Measurements from ENCODE around the gene EAF2.
"Not testable (repeated sequence)": the region's sequence is repeated elsewhere in the genome, so short reads cannot be mapped to it uniquely, and the experiment has no call there.

EAF2 gene

DNA sequence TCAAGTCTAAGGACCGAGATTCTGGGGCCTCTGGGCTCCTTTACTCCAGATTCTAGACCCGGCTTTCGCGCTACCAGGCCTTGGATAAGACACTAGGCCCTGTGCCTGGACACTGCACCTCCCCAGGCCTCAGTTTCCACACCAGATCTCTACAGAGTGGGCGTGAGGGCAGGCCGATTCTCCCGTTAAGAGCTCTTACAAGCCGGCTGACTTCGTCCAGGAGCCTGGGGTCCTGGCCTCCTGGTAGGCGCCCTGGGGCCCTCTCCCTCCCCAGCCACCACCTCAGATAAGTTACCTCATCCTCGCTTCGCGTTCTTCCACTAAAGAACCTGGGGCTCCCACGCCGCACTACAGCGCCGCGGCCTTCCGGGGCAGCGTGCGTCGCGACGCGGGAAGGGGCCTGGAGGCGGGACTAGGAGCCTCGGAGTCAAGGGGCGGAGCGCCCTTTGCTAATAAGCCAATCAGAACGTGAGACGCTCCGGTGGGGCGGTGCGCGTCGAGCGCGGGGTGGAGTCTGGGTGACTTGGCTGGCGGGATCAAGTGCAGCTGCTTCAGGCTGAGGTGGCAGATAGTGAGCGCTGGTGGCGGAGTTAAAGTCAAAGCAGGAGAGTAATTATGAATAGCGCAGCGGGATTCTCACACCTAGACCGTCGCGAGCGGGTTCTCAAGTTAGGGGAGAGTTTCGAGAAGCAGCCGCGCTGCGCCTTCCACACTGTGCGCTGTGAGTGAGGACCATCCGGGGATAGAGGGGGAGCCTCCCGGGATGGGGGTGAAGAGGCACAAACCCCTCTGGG, at the start of gene EAF2, which contains the start of gene IQCB1:
Gene EAF2, plus strand, starts transcription at position 539 of the 794 bp plus-strand sequence. Its CDS starts 77 bp downstream, at position 616.
Gene IQCB1, minus strand, starts transcription at position 390 of the 794 bp plus-strand sequence. CDS start 6,100 bp downstream, outside the sequence.
- peak; percentile 87 for DNase-seq (ENCODE audit: low read depth)

DNA sequence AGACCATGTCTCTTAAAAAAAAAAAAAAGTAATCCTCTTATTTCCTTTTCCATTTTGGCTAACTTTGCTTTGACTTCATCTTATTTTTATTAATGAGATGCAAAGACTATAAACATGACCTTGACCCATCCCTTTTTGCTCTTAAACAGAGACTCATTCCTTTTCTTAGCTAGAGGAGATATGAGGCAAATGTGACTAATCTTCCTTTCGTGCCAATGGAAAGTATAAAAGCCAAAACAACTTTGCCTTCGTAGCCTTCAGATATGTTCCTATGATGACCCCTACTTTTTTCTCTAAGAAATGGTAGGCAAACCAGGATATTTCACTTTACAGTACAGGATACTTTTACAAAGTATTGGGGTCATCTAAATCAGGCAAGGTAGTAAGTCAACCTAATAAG, 48.5 kb upstream of the EAF2 start:
- DNase-seq (ENCODE audit: low read depth): no peak

DNA sequence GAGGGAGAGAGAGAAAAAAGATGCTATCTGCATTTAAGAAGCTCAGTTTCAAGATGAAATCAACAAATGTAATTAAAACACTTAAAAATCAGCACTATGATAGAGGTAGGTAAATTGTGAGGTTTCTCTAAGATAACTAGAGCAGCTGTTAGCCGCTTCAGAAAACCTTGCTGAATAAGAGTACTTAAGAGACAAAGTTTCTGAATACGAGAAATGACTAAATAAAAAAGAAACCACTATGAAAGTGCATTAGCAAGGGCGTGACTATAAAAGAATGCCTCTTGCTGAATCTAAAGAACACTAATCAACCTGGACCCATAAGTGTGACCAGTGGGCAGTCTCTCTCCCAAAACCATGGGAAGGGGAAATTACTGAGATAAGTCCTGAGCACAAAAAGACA, 41.9 kb upstream of the EAF2 start:
- no peak for DNase-seq (ENCODE audit: low read depth)

DNA sequence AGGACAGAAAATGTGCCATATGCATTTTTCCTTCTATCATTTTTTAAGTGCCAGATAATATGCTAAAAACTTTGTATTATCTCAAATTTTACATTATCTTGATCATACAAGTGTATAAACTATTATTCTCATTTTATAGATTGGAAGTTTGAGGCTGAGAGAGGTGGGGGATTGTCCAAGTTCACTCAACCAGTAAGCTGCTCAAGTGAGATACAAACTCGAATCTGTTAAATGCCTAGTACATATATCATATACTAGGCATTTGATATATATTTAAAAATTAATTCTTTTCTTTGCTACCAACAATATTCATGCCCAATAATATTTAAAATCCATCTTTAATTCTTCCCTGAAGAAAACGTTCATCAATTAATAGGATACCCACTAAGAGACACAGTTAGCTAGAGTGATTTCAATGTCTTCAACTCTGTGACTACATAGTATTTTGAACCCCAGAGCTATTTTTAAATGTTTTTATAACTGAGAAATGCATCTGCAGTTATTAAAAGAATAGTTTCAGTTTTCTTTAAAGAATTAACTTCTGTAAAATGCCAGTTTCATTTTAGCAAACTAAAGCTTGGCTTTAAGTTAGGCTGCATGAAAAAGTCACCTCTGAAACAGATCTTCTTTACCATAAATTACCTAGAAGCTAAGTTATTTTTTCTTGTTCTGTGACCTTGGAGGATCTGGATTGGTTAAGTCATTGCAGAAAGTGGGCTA, 40.6 kb upstream of the EAF2 start:
- no peak for DNase-seq (ENCODE audit: low read depth)

DNA sequence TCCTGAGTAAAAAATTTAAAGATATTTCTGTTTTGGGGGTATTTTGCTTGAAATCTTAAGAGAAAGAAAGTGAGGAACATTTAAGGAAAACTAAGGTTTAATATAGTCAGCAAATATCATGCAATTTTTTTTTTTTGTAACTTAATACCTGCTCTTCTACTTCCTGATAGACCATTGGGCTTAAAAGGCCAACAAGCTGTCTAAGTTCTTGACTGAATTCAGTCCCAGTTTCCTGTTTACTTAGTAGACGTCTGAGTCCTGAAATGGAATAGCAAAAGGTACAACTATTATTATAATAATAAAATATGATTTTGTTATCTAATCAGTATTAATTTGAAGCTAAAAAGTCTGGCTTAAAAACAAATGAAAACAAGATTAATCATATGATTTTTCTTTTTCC, 38.0 kb upstream of the EAF2 start:
- DNase-seq (ENCODE audit: low read depth): no peak

DNA sequence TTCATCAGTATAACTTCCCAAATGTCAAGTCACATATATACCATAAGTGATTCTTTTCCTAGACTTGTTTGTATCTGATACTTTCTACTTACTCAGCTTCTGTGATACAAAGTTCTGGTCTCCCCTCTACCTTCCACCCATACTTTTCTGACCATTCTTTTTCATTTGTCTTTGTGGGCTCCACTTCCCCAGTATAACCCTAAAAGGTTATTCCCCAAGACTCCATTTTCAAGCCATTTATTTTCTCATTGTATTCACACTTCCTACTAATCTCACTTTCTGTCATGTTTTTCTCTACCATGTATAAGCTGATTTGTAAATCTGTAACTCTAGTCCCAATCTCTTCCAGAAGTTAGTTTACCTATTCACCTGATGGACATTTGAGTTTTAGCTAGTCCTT, 34.1 kb upstream of the EAF2 start:
- DNase-seq (ENCODE audit: low read depth): no peak

DNA sequence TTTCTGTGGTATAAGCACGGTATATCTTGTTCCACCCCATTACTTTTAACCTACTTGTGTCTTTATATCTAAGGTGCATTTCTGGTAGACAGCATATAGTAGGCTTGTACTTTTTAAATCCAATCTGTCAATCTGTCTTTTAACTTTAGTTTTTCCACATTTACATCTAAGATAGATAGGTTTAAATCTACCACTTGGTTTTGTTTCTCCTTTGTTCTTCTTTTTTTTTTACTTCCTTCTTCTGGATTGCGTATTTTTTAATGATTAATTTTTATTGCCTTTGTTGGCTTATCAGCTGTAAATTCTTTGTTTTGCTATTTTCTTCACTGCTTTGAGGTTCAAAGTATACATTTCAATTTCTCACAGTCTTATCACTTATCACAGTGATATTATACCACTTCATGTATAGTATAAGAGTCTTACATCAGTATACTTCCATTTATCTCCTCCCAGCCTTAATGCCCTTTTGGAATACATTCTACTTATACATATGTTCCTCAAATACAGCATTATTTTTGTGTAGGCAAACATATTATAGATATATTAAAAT, 31.2 kb upstream of the EAF2 start:
- DNase-seq (ENCODE audit: low read depth): no peak

DNA sequence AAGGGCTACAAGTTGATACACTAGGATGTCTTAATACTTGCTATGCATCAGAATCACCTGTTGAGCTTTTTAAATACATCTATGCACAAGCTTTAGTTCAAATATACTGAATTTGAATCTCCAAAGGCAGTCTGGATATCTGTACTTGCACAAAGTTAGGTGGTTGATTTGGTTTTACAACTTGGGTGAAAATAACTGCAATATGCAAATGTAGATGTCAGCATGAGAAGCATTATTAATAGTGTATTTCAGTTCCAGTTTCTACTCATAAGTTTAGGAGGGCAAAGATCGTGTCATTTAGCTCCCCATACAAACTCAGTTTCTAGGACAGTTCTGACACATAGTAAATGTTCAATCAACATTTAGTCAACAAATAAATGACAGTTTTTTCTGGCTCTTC, 25.8 kb upstream of the EAF2 start:
- DNase-seq (ENCODE audit: low read depth): no peak

DNA sequence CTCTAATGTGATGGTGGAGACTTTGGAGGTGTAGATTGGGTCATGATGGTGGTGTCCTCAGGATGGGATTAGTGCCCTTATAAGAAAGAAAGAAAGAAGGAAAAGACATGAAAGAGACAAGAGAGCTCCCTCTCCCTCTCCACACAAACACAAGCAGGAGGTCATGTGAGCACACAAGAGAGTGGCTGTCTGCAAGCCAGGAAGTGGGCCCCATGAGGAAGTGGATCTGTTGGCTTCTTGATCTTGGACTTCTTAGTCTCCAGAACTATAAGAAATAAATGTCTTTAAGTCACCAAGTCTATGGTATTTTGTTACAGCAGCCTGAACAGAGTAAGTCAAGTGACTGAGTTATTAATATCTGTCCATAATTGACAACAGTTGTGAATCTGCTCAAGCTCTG, 17.3 kb upstream of the EAF2 start:
- no peak for DNase-seq (ENCODE audit: low read depth)

DNA sequence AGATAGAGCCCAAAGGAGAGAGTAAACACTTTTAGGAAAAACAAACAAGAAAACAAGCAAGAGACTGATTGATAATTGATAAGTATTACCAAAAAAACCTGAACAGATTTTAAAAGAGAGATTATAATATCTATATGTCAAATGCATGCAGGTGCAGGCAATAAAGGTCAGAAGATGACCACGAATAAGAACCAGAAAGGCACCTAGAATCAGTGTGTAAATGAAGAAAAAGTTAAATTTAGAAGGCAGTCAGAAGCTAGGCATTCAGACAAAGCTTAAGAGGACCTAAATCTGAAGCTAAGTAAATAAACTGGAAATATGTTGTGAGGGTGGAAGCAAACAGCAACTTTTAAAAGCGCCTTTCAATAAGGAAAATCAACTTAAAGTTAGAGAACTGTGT, 16.4 kb upstream of the EAF2 start:
- no peak for DNase-seq (ENCODE audit: low read depth)

DNA sequence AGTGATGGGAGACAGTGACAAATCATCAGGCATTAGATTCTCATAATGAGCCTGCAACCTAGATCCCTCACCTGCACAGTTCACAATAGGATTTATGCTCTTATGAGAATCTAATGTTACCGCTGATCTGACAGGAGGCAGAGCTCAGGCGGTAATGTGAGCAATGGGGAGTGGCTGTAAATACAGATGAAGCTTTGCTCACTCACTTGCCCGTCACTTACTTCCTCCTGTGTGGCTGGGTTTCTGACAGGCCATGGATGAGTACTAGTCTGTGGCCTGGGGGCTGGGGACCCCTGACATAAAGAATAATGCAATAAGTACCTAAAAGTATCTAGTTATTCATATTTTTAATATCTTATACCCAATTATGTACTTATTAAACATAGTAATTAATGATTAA, 15.8 kb upstream of the EAF2 start:
- no peak for DNase-seq (ENCODE audit: low read depth)

DNA sequence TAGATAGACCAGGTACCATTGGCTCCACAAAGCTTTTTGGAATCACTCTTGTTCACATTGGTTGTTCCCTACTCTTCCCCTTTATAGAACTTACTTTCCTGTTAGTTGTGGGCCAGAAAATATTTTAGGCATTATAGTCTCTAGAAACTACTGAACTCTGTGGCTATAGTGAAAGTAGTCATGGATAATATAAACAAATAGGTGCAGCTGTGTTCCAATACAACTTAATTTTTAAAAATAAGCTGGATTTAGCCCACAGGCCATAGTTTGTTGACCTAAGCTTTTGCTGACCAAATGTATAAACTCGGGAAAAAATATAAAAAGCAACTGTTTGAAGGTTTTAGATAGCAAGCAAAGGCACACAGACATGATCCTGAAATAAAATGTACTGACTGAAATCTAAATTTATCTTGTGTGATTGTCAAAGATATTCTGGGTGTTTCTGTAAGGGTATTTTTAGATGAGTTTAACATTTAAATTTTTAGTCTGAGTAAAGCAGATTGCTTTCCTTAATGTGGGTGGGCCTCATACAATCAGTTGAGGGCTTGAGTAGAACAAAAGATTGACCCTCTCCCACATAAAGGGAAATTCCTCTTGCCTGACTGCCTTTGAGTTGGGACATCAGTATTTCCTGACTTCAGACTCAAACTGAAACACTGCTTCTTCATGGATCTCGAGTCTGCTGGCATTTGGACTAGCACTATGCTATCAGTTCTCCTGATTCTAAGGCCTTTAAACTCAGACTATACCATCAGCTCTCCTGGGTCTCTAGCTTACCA, 13.4 kb upstream of the EAF2 start:
- no peak for DNase-seq (ENCODE audit: low read depth)

DNA sequence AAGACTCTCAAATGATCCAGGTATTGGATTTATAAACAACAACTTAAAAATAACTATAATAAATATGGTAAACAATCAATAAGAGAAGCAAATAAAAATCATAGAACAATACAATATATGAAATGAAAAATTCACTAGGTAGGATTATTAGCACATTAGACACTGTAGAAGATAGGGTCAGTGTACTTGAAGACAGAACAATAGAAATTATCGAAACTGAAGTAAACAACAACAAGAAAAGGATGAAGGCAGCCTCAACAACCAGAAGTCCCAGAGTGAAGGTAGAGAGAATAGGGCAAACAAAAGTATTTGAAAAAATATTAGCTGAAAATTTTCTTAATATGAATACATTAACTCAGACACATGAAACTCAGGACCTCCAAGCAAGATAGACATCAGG, 12.0 kb upstream of the EAF2 start:
- DNase-seq (ENCODE audit: low read depth): no peak

DNA sequence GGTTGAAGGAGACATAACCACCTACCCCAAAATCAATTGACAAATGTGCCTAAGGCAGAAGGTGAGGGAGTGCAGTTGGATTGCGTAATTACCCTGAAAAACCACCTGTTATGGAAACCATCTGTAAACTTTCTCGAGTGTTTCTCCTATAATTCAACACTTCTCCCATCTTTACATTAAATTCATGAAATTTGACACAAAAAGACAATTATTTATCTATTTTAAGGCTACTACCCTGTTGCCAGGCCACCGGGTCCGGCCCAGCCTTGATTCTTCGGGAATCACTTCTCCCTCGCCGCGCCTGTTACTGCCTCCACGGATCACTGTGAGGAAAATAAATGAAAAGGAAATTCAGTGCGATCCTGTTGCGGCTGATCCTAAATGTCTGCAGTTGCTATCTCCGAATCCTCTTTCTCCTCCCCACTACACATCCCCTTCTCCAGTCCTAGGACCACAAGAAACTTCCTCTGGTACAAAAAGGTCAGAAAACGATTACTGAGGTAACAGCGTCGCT, 795 bp upstream of the EAF2 start:
- DNase-seq (ENCODE audit: low read depth): no peak

DNA sequence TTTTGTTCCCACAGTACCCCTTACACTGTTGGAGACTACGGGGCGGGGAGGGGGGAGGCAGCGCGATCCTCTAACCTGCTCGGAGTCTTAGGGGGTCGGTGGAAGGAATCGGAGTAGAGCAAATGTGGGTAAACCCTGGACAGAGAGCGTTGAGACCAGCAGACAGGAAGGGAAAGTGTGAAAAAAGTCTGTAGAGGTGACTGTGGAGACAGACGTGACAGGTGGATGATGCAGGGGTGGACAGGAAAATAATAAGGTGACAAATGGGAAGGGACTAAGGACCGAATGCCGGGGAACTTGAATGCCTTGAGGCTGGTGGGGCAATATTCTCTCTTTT, 424 bp downstream of the EAF2 start:
- no peak for DNase-seq (ENCODE audit: low read depth)

DNA sequence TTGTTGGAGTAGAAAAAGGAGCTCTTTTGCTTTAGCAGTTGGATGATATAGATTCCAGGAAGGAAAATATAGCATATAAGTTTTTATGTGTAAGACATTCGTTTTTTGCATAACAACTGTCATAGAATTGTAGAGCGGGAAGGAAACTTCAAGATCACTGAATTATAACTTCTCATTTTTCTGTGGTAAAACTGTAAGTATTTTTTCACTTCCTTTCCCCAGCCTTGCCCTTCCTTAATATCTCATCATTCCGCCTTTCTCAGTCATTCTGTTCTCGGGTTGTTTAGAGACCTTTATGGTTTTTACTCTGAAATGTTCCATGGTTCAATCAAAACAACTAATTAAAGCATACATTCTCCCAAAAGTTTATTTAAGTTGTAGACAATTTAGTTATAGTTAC, 1.1 kb downstream of the EAF2 start:
- no peak for DNase-seq (ENCODE audit: low read depth)

DNA sequence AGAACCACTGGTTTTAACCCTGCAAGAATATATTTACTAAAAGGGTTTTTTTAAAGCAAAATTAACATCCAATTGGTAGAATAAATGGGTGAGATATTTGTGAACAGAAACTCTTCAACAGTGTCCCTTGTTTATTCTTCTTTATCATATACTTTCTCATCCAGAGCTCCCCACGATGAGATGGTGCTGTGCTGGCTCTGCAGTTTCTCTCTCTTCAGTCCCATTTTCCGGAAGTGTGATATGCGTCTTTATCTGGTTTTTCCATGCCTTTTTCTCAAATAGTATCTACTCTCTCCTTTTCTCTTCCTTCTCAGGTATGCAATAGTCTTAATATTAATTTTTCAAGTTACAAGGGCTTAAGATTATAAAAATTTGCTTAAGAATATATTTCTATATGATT, 1.5 kb downstream of the EAF2 start:
- no peak for DNase-seq (ENCODE audit: low read depth)

DNA sequence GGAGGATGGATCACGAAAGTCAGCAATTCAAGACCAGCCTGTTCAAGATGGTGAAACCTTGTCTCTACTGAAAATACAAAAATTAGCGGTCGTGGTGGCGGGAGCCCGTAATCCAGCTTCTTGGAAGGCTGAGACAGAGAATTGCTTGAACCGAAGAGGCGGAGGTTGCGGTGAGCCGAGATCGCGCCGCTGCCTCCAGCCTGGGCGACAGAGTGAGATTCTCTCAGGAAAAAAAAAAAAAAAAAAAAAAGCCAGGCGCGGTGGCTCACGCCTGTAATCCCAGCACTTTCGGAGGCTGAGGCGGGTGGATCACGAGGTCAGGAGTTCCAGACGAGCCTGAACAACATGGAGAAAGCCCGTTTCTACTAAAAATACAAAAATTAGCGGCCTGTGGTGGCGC, 5.0 kb downstream of the EAF2 start:
- DNase-seq (ENCODE audit: low read depth): no peak

DNA sequence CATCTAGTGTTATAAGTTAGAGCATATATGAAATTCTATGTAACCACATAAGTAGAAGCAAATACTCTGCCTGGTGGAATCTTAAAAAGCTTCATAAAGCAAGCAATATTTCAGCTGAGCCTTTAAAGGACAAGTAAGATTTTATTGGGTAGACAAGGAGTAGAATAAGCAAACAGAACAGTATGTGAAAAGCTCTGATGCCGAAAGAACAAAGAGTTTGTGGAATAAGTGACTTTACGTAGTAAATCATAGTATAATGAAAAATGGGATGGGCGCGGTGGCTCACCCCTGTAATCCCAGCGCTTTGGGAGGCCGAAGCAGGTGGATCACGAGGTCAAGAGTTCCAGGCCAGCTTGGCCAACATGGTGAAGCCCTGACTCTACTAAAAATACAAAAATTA, 9.9 kb downstream of the EAF2 start:
- DNase-seq (ENCODE audit: low read depth): no peak

DNA sequence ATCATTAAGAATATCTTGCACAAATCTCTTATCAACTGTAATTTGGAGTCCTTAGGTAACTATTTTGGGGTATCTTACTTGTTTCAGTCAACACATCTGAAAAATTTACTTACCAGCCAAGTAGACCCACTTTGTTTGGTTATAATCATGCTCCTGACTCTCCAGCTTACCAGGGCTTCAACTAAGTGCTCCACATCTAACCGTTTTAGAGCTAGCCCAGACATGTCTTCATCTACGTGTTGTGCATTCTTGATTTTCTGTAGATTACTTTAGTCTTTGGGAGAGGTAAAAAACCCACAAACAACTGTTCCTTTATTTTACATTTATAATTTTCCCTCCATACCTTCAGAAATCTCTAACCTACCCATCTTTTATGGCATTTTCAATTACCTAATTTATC, 17.2 kb downstream of the EAF2 start:
- no peak for DNase-seq (ENCODE audit: low read depth)

DNA sequence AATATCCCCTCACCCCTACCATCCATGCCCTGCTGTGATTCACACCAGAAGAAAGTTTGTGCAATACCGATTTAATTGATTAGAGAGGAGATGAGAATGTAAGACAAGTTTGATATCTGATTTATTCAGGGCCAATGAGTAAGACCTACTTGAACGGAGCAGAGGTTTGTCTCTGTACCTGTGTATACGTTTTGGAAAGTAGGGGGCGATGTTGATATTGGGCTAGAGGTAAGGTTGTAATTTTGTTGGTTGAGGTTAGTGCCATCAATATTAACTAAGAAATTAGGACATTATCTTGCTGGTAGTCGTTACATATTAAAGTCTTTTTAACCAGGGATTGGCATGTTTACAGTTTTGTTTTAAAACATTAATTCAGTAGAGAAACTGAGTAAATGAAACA, 20.5 kb downstream of the EAF2 start:
- DNase-seq (ENCODE audit: low read depth): no peak

DNA sequence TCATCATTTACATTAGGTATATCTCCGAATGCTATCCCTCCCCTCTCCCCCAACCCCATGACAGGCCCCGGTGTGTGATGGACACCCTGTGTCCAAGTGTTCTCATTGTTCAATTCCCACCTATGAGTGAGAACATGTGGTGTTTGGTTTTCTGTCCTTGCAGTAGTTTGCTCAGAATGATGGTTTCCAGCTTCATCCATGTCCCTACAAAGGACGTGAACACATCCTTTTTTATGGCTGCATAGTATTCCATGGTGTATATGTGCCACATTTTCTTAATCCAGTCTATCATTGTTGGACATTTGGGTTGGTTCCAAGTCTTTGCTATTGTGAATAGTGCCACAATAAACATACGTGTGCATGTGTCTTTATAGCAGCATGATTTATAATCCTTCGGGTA, 22.8 kb downstream of the EAF2 start:
- not testable (repeated sequence) for DNase-seq (ENCODE audit: low read depth)
